Liver (tissue), 3 donors: Measurements from ENCODE around the gene CSH2.

ENCODE experiments used
- ATF3 ChIP-seq: IDR thresholded peaks from 2 replicates; pipeline ENCODE4 v1.6.1; 2016; ENCODE audit warnings: antibody characterized with exemption
- CTCF ChIP-seq: fragments of 150-350 bp; IDR thresholded peaks from 2 replicates; pipeline ENCODE4 v1.5.1; 2017; ENCODE audit warnings: improper control_type of control experiment, low read depth, low read length; ENCODE audit not compliant: missing input control
- FOXA1 ChIP-seq: IDR thresholded peaks from 2 replicates; pipeline ENCODE4 v1.6.1; 2016; ENCODE audit warnings: antibody characterized with exemption
- HNF4G ChIP-seq: IDR thresholded peaks from 2 replicates; pipeline ENCODE4 v1.6.1; 2016; ENCODE audit warnings: antibody characterized with exemption
- MAX ChIP-seq: IDR thresholded peaks from 2 replicates; pipeline ENCODE4 v1.6.1; 2016; ENCODE audit warnings: antibody characterized with exemption
- RAD21 ChIP-seq, 2 donors: IDR thresholded peaks; 2 replicates each; pipeline ENCODE4 v1.6.1; 2016; ENCODE audit warnings: antibody characterized with exemption in 2 of 2, mild to moderate bottlenecking in 2 of 2
- REST ChIP-seq: IDR thresholded peaks from 2 replicates; pipeline ENCODE4 v1.6.1; 2016; ENCODE audit warnings: antibody characterized with exemption, mild to moderate bottlenecking
- SP1 ChIP-seq: IDR thresholded peaks from 2 replicates; pipeline ENCODE4 v1.6.1; 2018; ENCODE audit warnings: antibody characterized with exemption, mild to moderate bottlenecking
- TAF1 ChIP-seq: conservative IDR thresholded peaks from 2 replicates; pipeline ENCODE4 v1.6.1; 2016; ENCODE audit warnings: antibody characterized with exemption, mild to moderate bottlenecking
- YY1 ChIP-seq: IDR thresholded peaks from 2 replicates; pipeline ENCODE4 v1.6.1; 2016; ENCODE audit warnings: antibody characterized with exemption, mild to moderate bottlenecking
- donor health status: healthy.
- donor health status: healthy.

- TF ChIP-seq CTCF, result no peak
- no peak for TF ChIP-seq RAD21 (IDR thresholded peaks at IDR 0.05)
- no peak for TF ChIP-seq MAX
- no peak for TF ChIP-seq FOXA1
- no peak for TF ChIP-seq YY1
- no peak for TF ChIP-seq TAF1
- no peak for TF ChIP-seq REST
- no peak for TF ChIP-seq SP1
- TF ChIP-seq ATF3, result no peak
- no peak for TF ChIP-seq HNF4G
These were observed 44.5 kb downstream of the CSH2 start for GRCh38 chr17:63828936-63829335.
